HL-60 (cell line): ENCODE measurements around the gene RAB28.

Experiments used
- CTCF ChIP-seq: IDR thresholded peaks from one replicate; pipeline ENCODE4 v1.5.1; 2011; ENCODE audit warnings: low read length, control low read depth, inconsistent platforms; ENCODE audit not compliant: insufficient read depth
- GABPA ChIP-seq: IDR thresholded peaks from 2 replicates; pipeline ENCODE4 v1.6.1; 2012; ENCODE audit warnings: low read depth
- POLR2AphosphoS5 ChIP-seq: IDR thresholded peaks from 2 replicates; pipeline ENCODE4 v1.6.1; 2012; ENCODE audit warnings: low read depth
- REST ChIP-seq: IDR thresholded peaks from 2 replicates; pipeline ENCODE4 v1.6.1; 2012; ENCODE audit warnings: low read depth; ENCODE audit not compliant: insufficient replicate concordance
- SPI1 ChIP-seq: IDR thresholded peaks from 2 replicates; pipeline ENCODE4 v1.6.1; 2012; ENCODE audit warnings: low read depth, mild to moderate bottlenecking, borderline replicate concordance

GRCh38 chr4:13531625-13531998 lies 47.5 kb upstream of the RAB28 start:
- no peak for TF ChIP-seq CTCF
- TF ChIP-seq POLR2AphosphoS5 = no peak
- no peak for TF ChIP-seq REST
- no peak for TF ChIP-seq SPI1
- no peak for TF ChIP-seq GABPA
